ENCODE data around the gene CRABP2. TPM values are rescaled to one million over a fixed set of nuclear protein-coding genes. Genes with fewer than 3 reads are reported as not detected.
A peak's percentile ranks its signal among the peaks of the same experiment; 100 is the strongest.

Gene CRABP2
- total RNA-seq, 1 donor from 2014 or later: 1.4 TPM

- no peak for DNase-seq (ENCODE audit: low read depth)
Measured at GRCh38 chr1:156655151-156655903, 50.1 kb downstream of the CRABP2 start.

GRCh38 chr1:156654700-156655099 lies 50.7 kb downstream of the CRABP2 start:
- no peak for DNase-seq (ENCODE audit: low read depth)

DNA sequence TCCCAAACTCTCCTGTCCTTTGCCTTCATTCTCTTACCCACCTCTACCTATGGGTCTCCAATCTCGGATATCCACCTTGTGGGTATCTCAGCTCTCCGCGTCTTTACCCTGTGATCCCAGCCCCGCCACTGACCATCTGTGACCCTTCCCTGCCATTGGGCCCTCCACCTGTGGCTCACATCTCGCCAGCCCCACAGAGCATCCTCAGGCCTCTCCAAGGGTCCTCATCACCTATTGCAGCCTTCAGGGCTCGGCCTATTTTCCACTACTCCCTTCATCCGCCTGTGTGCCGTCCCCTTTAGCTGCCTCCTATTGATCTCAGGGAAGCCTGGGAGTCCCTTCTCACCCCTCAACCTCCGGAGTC lies 52.4 kb downstream of the CRABP2 start:
- DNase-seq (ENCODE audit: low read depth): no peak

- DNase-seq (ENCODE audit: low read depth): peak; percentile 26
Measured at GRCh38 chr1:156652131-156652991, 53.0 kb downstream of the CRABP2 start.

Other genes with a start within 250 kb of the CRABP2 start
- gene MEF2D, start 204.8 kb downstream of the CRABP2 start, total RNA-seq: 3.8 and 10.0 TPM in 2 replicates
- 1.5 and 14.6 TPM in 2 replicates for gene IQGAP3, start 133.0 kb downstream of the CRABP2 start, total RNA-seq
- not detected in 2 replicates for gene TTC24, start 125.9 kb downstream of the CRABP2 start, total RNA-seq
- gene NAXE, start 113.8 kb downstream of the CRABP2 start, total RNA-seq: 92.9 and 138 TPM in 2 replicates
- 13.5 and 33.8 TPM in 2 replicates for gene GPATCH4, start 104.1 kb downstream of the CRABP2 start, total RNA-seq
- gene HAPLN2, start 86.2 kb downstream of the CRABP2 start, total RNA-seq: not detected in 2 replicates
- gene BCAN, start 63.5 kb downstream of the CRABP2 start, total RNA-seq: 3.7 TPM in 1 of 2 replicates, not detected in the other
- gene NES, start 28.2 kb downstream of the CRABP2 start, total RNA-seq: 1.0 and 1.6 TPM in 2 replicates
- gene METTL25B, start 22.9 kb upstream of the CRABP2 start, total RNA-seq: 5.2 and 11.5 TPM in 2 replicates
- 6.3 and 10.3 TPM in 2 replicates for gene ISG20L2, start 23.2 kb upstream of the CRABP2 start, total RNA-seq
- 26.3 and 40.8 TPM in 2 replicates for gene MRPL24, start 35.5 kb upstream of the CRABP2 start, total RNA-seq
- gene HDGF, start 46.1 kb upstream of the CRABP2 start, total RNA-seq: 249 and 383 TPM in 2 replicates
- gene PRCC, start 62.0 kb upstream of the CRABP2 start, total RNA-seq: 9.4 and 26.2 TPM in 2 replicates
- gene SH2D2A, start 111.3 kb upstream of the CRABP2 start, total RNA-seq: 0.30 TPM in 1 of 2 replicates, not detected in the other
- not detected in 2 replicates for gene INSRR, start 153.5 kb upstream of the CRABP2 start, total RNA-seq
- not detected in 2 replicates for gene NTRK1, start 155.3 kb upstream of the CRABP2 start, total RNA-seq
- 2.1 and 3.9 TPM in 2 replicates for gene PEAR1, start 188.1 kb upstream of the CRABP2 start, total RNA-seq
- gene LRRC71, start 215.0 kb upstream of the CRABP2 start, total RNA-seq: not detected in 2 replicates